KOPT-K1 (cell line): ENCODE results near the gene VDR.

Experiments used
- H3K27ac ChIP-seq: fragments of 200-600 bp; sonication (generic); 2 replicates; pipeline ENCODE4 v1.5.1; 2016; ENCODE audit warnings: antibody characterized with exemption, mild to moderate bottlenecking, low read depth, low read length; ENCODE audit not compliant: poor library complexity, severe bottlenecking
- H3K36me3 ChIP-seq: fragments of 200-600 bp; sonication (generic); 2 replicates; pipeline ENCODE4 v1.5.1; 2017; ENCODE audit warnings: antibody characterized with exemption, mild to moderate bottlenecking, low read length, moderate library complexity; ENCODE audit not compliant: insufficient read depth
- H3K9me3 ChIP-seq: fragments of 200-600 bp; sonication (generic); 2 replicates; pipeline ENCODE4 v1.5.1; 2017; ENCODE audit warnings: antibody characterized with exemption, low read length, mild to moderate bottlenecking; ENCODE audit not compliant: insufficient read depth, poor library complexity, severe bottlenecking

Gene VDR

GRCh38 chr12:47829584-47829983 is 75.2 kb downstream of the VDR start:
- Histone ChIP-seq H3K9me3 (no peaks in the 10 kb centered on the region), H3K27ac (peak overlapping the region; percentile 38), H3K36me3 (no peaks in the 10 kb centered on the region)

GRCh38 chr12:47828976-47829482 is 75.8 kb downstream of the VDR start:
- Histone ChIP-seq H3K36me3 (no peaks in the 10 kb centered on the region), H3K9me3 (no peaks in the 10 kb centered on the region), H3K27ac (peak overlapping the region; percentile 38)

- H3K27ac ChIP-seq, result peak overlapping the region; percentile 38
- no peaks in the 10 kb centered on the region for H3K9me3 ChIP-seq
- H3K36me3 ChIP-seq, result no peaks in the 10 kb centered on the region
Observed at GRCh38 chr12:47828008-47828975, 76.5 kb downstream of the VDR start.

GRCh38 chr12:47825173-47825639 is 79.6 kb downstream of the VDR start:
- Histone ChIP-seq H3K27ac (peak overlapping the region; percentile 82), H3K9me3 (no peaks in the 10 kb centered on the region)

GRCh38 chr12:47824635-47825034 is 80.2 kb downstream of the VDR start:
- Histone ChIP-seq H3K27ac (peak overlapping the region; percentile 82), H3K36me3 (no peaks in the 10 kb centered on the region), H3K9me3 (no peaks in the 10 kb centered on the region)

More at GRCh38 chr12:47825173-47825639, 79.6 kb downstream of the VDR start:
- no peaks in the 10 kb centered on the region for H3K36me3 ChIP-seq

GRCh38 chr12:47824198-47824597 is 80.6 kb downstream of the VDR start:
- Histone ChIP-seq H3K27ac (peak overlapping the region; percentile 82), H3K36me3 (no peaks in the 10 kb centered on the region), H3K9me3 (no peaks in the 10 kb centered on the region)

GRCh38 chr12:47823422-47824086 is 81.2 kb downstream of the VDR start:
- Histone ChIP-seq H3K27ac (peak overlapping the region; percentile 82), H3K36me3 (no peaks in the 10 kb centered on the region), H3K9me3 (no peaks in the 10 kb centered on the region)

GRCh38 chr12:47822863-47823262 is 81.9 kb downstream of the VDR start:
- H3K36me3 ChIP-seq, result 0 out of 2 replicates have a peak, but pooled peaks cover 5% of the 10 kb centered on the region
- no peaks in the 10 kb centered on the region for H3K9me3 ChIP-seq
- peak overlapping the region; percentile 82 for H3K27ac ChIP-seq

GRCh38 chr12:47822401-47822800 is 82.4 kb downstream of the VDR start:
- Histone ChIP-seq H3K36me3 (0 out of 2 replicates have a peak, but pooled peaks cover 9% of the 10 kb centered on the region), H3K9me3 (no peaks in the 10 kb centered on the region), H3K27ac (peak overlapping the region; percentile 82)

GRCh38 chr12:47821346-47821706 is 83.5 kb downstream of the VDR start:
- Histone ChIP-seq H3K9me3 (no peaks in the 10 kb centered on the region), H3K36me3 (0 out of 2 replicates have a peak, but pooled peaks cover 10% of the 10 kb centered on the region), H3K27ac (no peak overlapping the region)

GRCh38 chr12:47820631-47821345 is 84.0 kb downstream of the VDR start:
- peak overlapping the region; percentile 93 for H3K27ac ChIP-seq
- 0 out of 2 replicates have a peak, but pooled peaks cover 10% of the 10 kb centered on the region for H3K36me3 ChIP-seq
- no peaks in the 10 kb centered on the region for H3K9me3 ChIP-seq

- no peaks in the 10 kb centered on the region for H3K9me3 ChIP-seq
- H3K27ac ChIP-seq, result peak within 1 kb of the TSS; percentile 93
- peaks cover 12% of the 10 kb centered on the region; the same call in 1 of the 2 replicates for H3K36me3 ChIP-seq
Observed at GRCh38 chr12:47819896-47820630, 84.7 kb downstream of the VDR start, which contains the start of gene HDAC7. TSS of gene HDAC7 (minus strand) at chr12:47819903. CDS start at chr12:47819785, 118 bp downstream.

GRCh38 chr12:47819138-47819895 is 85.5 kb downstream of the VDR start:
- Histone ChIP-seq H3K9me3 (no peaks in the 10 kb centered on the region), H3K36me3 (peaks cover 15% of the 10 kb centered on the region; the same call in 1 of the 2 replicates), H3K27ac (peak overlapping the region; percentile 93)
